Muscle layer of duodenum (tissue), 2 donors: ENCODE results near the gene HYAL1.
A peak's percentile ranks its signal among the peaks of the same experiment; 100 is the strongest.
"Not testable (repeated sequence)": the region's sequence is repeated elsewhere in the genome, so short reads cannot be mapped to it uniquely, and the experiment has no call there.

Experiments used
- H3K27ac ChIP-seq: one replicate; pipeline ENCODE4 v1.7.0; 2013; ENCODE audit warnings: mild to moderate bottlenecking, low read length
- H3K27me3 ChIP-seq: one replicate; pipeline ENCODE4 v1.7.0; 2013; ENCODE audit warnings: low read depth, mild to moderate bottlenecking, control low read depth, low read length
- H3K36me3 ChIP-seq, 2 donors: one replicate each; pipeline ENCODE4 v1.7.0; 2013; ENCODE audit warnings: low read length in 2 of 2, control low read depth in 1 of 2, mild to moderate bottlenecking in 1 of 2; ENCODE audit not compliant: insufficient read depth in 2 of 2, control insufficient read depth in 1 of 2
- H3K4me1 ChIP-seq, 2 donors: one replicate each; pipeline ENCODE4 v1.7.0; 2013; ENCODE audit warnings: low read length in 2 of 2, mild to moderate bottlenecking in 2 of 2, control low read depth in 1 of 2, moderate library complexity in 1 of 2; ENCODE audit not compliant: insufficient read depth in 2 of 2, control insufficient read depth in 1 of 2
- H3K4me3 ChIP-seq, 2 donors: one replicate each; pipeline ENCODE4 v1.7.0; 2013; ENCODE audit warnings: low read length in 2 of 2, low read depth in 1 of 2, mild to moderate bottlenecking in 1 of 2
- H3K9me3 ChIP-seq, 2 donors: one replicate each; pipeline ENCODE4 v1.7.0; 2013; ENCODE audit warnings: low read length in 2 of 2, control low read depth in 1 of 2, mild to moderate bottlenecking in 1 of 2; ENCODE audit not compliant: control insufficient read depth in 1 of 2
- donor health status: healthy.

HYAL1 gene

GRCh38 chr3:50275141-50275995 lies 28.0 kb downstream of the HYAL1 start:
- peaks cover 5 to 38% of the 10 kb centered on the region in 2 donors for H3K4me1 ChIP-seq
- H3K4me3 ChIP-seq = no peak overlapping the region
- H3K27me3 ChIP-seq = peaks cover 4% of the 10 kb centered on the region
- no peak overlapping the region for H3K27ac ChIP-seq
- H3K9me3 ChIP-seq = no peaks in the 10 kb centered on the region
- peaks cover 0 to 3% of the 10 kb centered on the region in 2 donors for H3K36me3 ChIP-seq

- peaks cover 5 to 38% of the 10 kb centered on the region in 2 donors for H3K4me1 ChIP-seq
These were observed 28.8 kb downstream of the HYAL1 start for GRCh38 chr3:50274371-50275104.

GRCh38 chr3:50273689-50274065 lies 29.7 kb downstream of the HYAL1 start:
- no peaks in the 10 kb centered on the region for H3K9me3 ChIP-seq
- H3K27me3 ChIP-seq = peaks cover 4% of the 10 kb centered on the region
- no peak overlapping the region for H3K27ac ChIP-seq
- H3K36me3 ChIP-seq = peaks cover 0 to 3% of the 10 kb centered on the region in 2 donors
- H3K4me1 ChIP-seq = peaks cover 6 to 36% of the 10 kb centered on the region in 2 donors
- H3K4me3 ChIP-seq = peak overlapping the region in 1 of 2 donors; percentile 54

More at GRCh38 chr3:50274371-50275104, 28.8 kb downstream of the HYAL1 start:
- H3K9me3 ChIP-seq = no peaks in the 10 kb centered on the region
- no peak overlapping the region for H3K27ac ChIP-seq
- H3K36me3 ChIP-seq = peaks cover 0 to 3% of the 10 kb centered on the region in 2 donors
- H3K4me3 ChIP-seq = no peak overlapping the region
- peaks cover 4% of the 10 kb centered on the region for H3K27me3 ChIP-seq

- Histone ChIP-seq H3K27me3 (peaks cover 4% of the 10 kb centered on the region), H3K9me3 (no peaks in the 10 kb centered on the region), H3K27ac (no peak overlapping the region), H3K4me3 (peak overlapping the region; percentile 44 to 54), H3K36me3 (peaks cover 0 to 3% of the 10 kb centered on the region in 2 donors), H3K4me1 (peaks cover 11 to 36% of the 10 kb centered on the region in 2 donors)
These were observed 30.3 kb downstream of the HYAL1 start for GRCh38 chr3:50272911-50273688.

GRCh38 chr3:50272538-50272910 lies 30.9 kb downstream of the HYAL1 start:
- H3K4me1 ChIP-seq = peaks cover 12 to 41% of the 10 kb centered on the region in 2 donors
- H3K4me3 ChIP-seq, H3K27me3 ChIP-seq, H3K27ac ChIP-seq, H3K9me3 ChIP-seq, H3K36me3 ChIP-seq: not testable (repeated sequence)

- H3K4me3 ChIP-seq = peak overlapping the region in 1 of 2 donors; percentile 29
- H3K4me1 ChIP-seq = peaks cover 18 to 47% of the 10 kb centered on the region in 2 donors
- peaks cover 4% of the 10 kb centered on the region for H3K27me3 ChIP-seq
- no peaks in the 10 kb centered on the region for H3K9me3 ChIP-seq
- H3K27ac ChIP-seq = peak overlapping the region; percentile 36
- peaks cover 0 to 3% of the 10 kb centered on the region in 2 donors for H3K36me3 ChIP-seq
These were observed 31.9 kb downstream of the HYAL1 start for GRCh38 chr3:50271314-50271936.

GRCh38 chr3:50270422-50271224 lies 32.8 kb downstream of the HYAL1 start:
- H3K27ac ChIP-seq = peak overlapping the region; percentile 93

GRCh38 chr3:50269977-50270413 lies 33.4 kb downstream of the HYAL1 start:
- Histone ChIP-seq H3K27ac (peak overlapping the region; percentile 93), H3K9me3 (no peaks in the 10 kb centered on the region), H3K4me1 (peaks cover 29 to 56% of the 10 kb centered on the region in 2 donors), H3K36me3 (no peaks in the 10 kb centered on the region), H3K27me3 (peaks cover 1% of the 10 kb centered on the region), H3K4me3 (peak overlapping the region; percentile 59)

More at GRCh38 chr3:50270422-50271224, 32.8 kb downstream of the HYAL1 start:
- Histone ChIP-seq H3K4me3 (peak overlapping the region; percentile 59), H3K4me1 (peaks cover 23 to 55% of the 10 kb centered on the region in 2 donors), H3K9me3 (no peaks in the 10 kb centered on the region), H3K36me3 (peaks cover 0 to 2% of the 10 kb centered on the region in 2 donors), H3K27me3 (peaks cover 4% of the 10 kb centered on the region)

- no peaks in the 10 kb centered on the region for H3K9me3 ChIP-seq
- H3K4me3 ChIP-seq = peak overlapping the region; percentile 59
- peaks cover 32 to 54% of the 10 kb centered on the region in 2 donors for H3K4me1 ChIP-seq
- no peaks in the 10 kb centered on the region for H3K27me3 ChIP-seq
- no peaks in the 10 kb centered on the region for H3K36me3 ChIP-seq
- peak overlapping the region; percentile 93 for H3K27ac ChIP-seq
These were observed 33.9 kb downstream of the HYAL1 start for GRCh38 chr3:50269460-50269859.
